ENCODE measurements around the gene SLC9A8. TPM values are rescaled to one million over a fixed set of nuclear protein-coding genes. Genes with fewer than 3 reads are reported as not detected.
A peak's percentile ranks its signal among the peaks of the same experiment; 100 is the strongest.

Gene SLC9A8
- total RNA-seq, 2 experiments from 2014 or later, result 22.0 to 30.3 TPM

DNA sequence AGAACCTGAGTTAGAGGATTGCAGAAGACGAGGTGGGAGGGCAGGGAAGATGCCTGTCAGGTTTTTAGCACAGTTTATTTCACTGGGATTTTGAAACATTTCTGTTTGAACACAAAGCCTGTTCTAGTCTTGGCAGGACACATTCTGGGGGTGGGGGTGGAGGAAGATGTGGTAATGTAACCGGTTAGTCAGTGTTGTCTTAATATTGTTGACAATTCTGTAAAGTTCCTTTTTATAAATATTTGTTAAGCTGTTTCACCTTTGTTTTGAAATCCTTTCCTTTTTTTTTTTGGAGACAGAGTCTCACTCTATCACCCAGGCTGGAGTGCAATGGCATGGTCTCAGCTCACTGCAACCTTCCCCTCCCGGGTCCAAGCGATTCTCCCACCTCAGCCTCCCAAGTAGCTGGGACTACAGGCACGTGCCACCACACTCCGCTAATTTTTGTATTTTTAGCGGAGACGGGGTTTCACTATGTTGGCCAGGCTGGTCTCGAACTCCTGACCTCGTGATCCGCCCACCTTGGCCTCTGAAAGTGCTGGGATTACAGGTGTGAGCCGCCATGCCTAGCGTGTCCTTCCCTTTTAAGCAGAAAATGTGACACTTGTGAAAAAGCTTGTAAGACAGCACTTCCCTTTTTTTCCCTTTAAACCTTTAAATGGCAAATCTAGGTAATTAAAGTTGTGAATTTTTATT is 20.2 kb downstream of the SLC9A8 start:
- Histone ChIP-seq H3K4me3 (ENCODE audit: low read depth, low read length, poor library complexity, severe bottlenecking) (no peak overlapping the region), H3K4me1 (ENCODE audit: insufficient read depth, low read length, poor library complexity, severe bottlenecking) (peaks cover 19% of the 10 kb centered on the region), H3K36me3 (ENCODE audit: insufficient read depth, low read length) (peaks cover 52% of the 10 kb centered on the region), H2AFZ (ENCODE audit: low read length) (no peak overlapping the region), H4K20me1 (ENCODE audit: insufficient read depth, low read length) (no peaks in the 10 kb centered on the region), H3K79me2 (ENCODE audit: insufficient read depth, low read depth, low read length) (no peaks in the 10 kb centered on the region), H3K4me2 (ENCODE audit: low read length) (peak overlapping the region; percentile 19; the same call in 1 of the 2 replicates), H3K9me3 (ENCODE audit: low read length) (no peaks in the 10 kb centered on the region), H3K9me2 (ENCODE audit: insufficient read depth, low read length) (no peaks in the 10 kb centered on the region), H3K27ac (ENCODE audit: low read depth, low read length, poor library complexity, severe bottlenecking) (peak overlapping the region; percentile 28)
- ChIA-PET POLR2A (interaction anchor here (1.5 to 1.7 kb wide), 2 partner anchors 20 to 185 kb away, joined by 5 read pairs; partner anchors contain the start of gene SLC9A8), CTCF (ENCODE audit: unreplicated experiment) (no interaction called here)
- no peak for TF ChIP-seq EZH2phosphoT487 (IDR thresholded peaks at IDR 0.05; ENCODE audit: borderline replicate concordance, low read depth, low read length)
- TF ChIP-seq, protein P1, sequence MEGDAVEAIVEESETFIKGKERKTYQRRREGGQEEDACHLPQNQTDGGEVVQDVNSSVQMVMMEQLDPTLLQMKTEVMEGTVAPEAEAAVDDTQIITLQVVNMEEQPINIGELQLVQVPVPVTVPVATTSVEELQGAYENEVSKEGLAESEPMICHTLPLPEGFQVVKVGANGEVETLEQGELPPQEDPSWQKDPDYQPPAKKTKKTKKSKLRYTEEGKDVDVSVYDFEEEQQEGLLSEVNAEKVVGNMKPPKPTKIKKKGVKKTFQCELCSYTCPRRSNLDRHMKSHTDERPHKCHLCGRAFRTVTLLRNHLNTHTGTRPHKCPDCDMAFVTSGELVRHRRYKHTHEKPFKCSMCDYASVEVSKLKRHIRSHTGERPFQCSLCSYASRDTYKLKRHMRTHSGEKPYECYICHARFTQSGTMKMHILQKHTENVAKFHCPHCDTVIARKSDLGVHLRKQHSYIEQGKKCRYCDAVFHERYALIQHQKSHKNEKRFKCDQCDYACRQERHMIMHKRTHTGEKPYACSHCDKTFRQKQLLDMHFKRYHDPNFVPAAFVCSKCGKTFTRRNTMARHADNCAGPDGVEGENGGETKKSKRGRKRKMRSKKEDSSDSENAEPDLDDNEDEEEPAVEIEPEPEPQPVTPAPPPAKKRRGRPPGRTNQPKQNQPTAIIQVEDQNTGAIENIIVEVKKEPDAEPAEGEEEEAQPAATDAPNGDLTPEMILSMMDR (conservative IDR thresholded peaks at IDR 0.05; ENCODE audit: low read length), result no peak
- intact Hi-C loops (cut with micrococcal nuclease; ENCODE audit: unreplicated experiment), result no loop called here
- DNase-seq (ENCODE audit: low spot score), result peak; percentile 58
- no TSS peak for BruUV-seq (replicated peaks)

DNA sequence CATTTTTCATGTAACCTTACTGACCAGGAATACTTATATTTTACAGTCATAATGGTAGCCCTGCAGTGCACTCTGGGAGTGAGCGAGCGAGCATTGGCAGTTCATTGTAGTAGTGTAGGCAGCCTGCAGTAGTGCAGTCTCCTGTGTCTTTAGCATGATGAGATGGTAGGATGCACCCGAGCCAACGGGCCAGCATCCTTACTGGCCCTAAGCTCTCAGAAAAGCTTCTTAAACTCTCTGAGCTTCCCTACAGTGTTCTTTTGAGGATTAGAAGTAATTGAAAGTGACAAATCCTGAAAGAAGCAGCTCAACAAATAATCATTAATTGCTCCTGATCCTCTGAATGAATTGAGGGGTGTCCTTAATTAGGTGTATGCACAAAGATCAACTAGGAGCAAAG is 20.9 kb downstream of the SLC9A8 start:
- no peak overlapping the region for H3K4me3 ChIP-seq (ENCODE audit: low read depth, low read length, poor library complexity, severe bottlenecking)
- H3K36me3 ChIP-seq (ENCODE audit: insufficient read depth, low read length), result peaks cover 51% of the 10 kb centered on the region
- H3K79me2 ChIP-seq (ENCODE audit: insufficient read depth, low read depth, low read length), result no peaks in the 10 kb centered on the region
- peak overlapping the region; percentile 2; the same call in 1 of the 2 replicates for H3K4me2 ChIP-seq (ENCODE audit: low read length)
- H4K20me1 ChIP-seq (ENCODE audit: insufficient read depth, low read length), result no peaks in the 10 kb centered on the region
- POLR2A ChIA-PET, result interaction anchor here (1.5 kb wide), 1 partner anchor 20 kb away, joined by 5 read pairs; the partner anchor contains the start of gene SLC9A8
- TF ChIP-seq EZH2phosphoT487 (IDR thresholded peaks at IDR 0.05; ENCODE audit: borderline replicate concordance, low read depth, low read length), result no peak
- TF ChIP-seq, protein P1 (conservative IDR thresholded peaks at IDR 0.05; ENCODE audit: low read length), result no peak
- intact Hi-C loops (cut with micrococcal nuclease; ENCODE audit: unreplicated experiment), result no loop called here
- H3K9me2 ChIP-seq (ENCODE audit: insufficient read depth, low read length), result no peaks in the 10 kb centered on the region
- H3K9me3 ChIP-seq (ENCODE audit: low read length), result no peaks in the 10 kb centered on the region
- no peak overlapping the region for H2AFZ ChIP-seq (ENCODE audit: low read length)
- no TSS peak for BruUV-seq (replicated peaks)
- peak overlapping the region; percentile 28 for H3K27ac ChIP-seq (ENCODE audit: low read depth, low read length, poor library complexity, severe bottlenecking)
- peaks cover 19% of the 10 kb centered on the region for H3K4me1 ChIP-seq (ENCODE audit: insufficient read depth, low read length, poor library complexity, severe bottlenecking)
- DNase-seq (ENCODE audit: low spot score), result peak; percentile 32
- CTCF ChIA-PET (ENCODE audit: unreplicated experiment), result no interaction called here

DNA sequence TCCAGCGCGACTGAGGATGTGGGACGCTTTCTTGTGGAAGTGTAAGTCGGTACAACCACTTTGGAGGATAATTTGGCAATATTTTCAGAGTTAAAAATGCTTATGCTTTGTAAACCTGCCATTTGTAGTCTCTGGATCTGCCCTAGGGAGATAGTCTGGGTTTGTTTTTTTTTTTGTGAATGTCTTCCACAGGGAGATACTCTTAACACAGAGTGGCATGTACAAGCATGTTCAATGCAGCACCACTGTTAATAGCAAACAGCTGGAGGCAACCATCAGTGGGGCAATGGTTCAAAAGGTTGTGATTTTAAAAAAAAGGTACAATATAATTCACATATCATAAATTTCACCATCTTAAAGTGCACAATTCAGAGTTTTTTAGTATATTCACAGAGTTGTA is 22.4 kb downstream of the SLC9A8 start:
- H3K36me3 ChIP-seq (ENCODE audit: insufficient read depth, low read length), result peaks cover 47% of the 10 kb centered on the region
- BruUV-seq (replicated peaks), result no TSS peak
- H4K20me1 ChIP-seq (ENCODE audit: insufficient read depth, low read length), result no peaks in the 10 kb centered on the region
- intact Hi-C loops (cut with micrococcal nuclease; ENCODE audit: unreplicated experiment), result no loop called here
- H3K4me1 ChIP-seq (ENCODE audit: insufficient read depth, low read length, poor library complexity, severe bottlenecking), result peaks cover 19% of the 10 kb centered on the region
- H3K4me3 ChIP-seq (ENCODE audit: low read depth, low read length, poor library complexity, severe bottlenecking), result no peak overlapping the region
- no peak overlapping the region for H3K4me2 ChIP-seq (ENCODE audit: low read length)
- POLR2A ChIA-PET, result interaction anchor here (0.9 kb wide), 1 partner anchor 166 kb away, joined by 3 read pairs; no protein-coding TSS in a partner anchor
- no peak overlapping the region for H2AFZ ChIP-seq (ENCODE audit: low read length)
- TF ChIP-seq EZH2phosphoT487 (IDR thresholded peaks at IDR 0.05; ENCODE audit: borderline replicate concordance, low read depth, low read length), result no peak
- TF ChIP-seq, protein P1 (conservative IDR thresholded peaks at IDR 0.05; ENCODE audit: low read length), result no peak
- no peak overlapping the region for H3K27ac ChIP-seq (ENCODE audit: low read depth, low read length, poor library complexity, severe bottlenecking)
- CTCF ChIA-PET (ENCODE audit: unreplicated experiment), result no interaction called here
- H3K79me2 ChIP-seq (ENCODE audit: insufficient read depth, low read depth, low read length), result no peaks in the 10 kb centered on the region
- DNase-seq (ENCODE audit: low spot score), result no peak
- no peaks in the 10 kb centered on the region for H3K9me3 ChIP-seq (ENCODE audit: low read length)
- no peaks in the 10 kb centered on the region for H3K9me2 ChIP-seq (ENCODE audit: insufficient read depth, low read length)

Data from OCI-LY7 (cell line).